GM12891 (cell line): Measurements from ENCODE around the gene SRGAP3.

ENCODE experiments used
- PAX5 ChIP-seq: IDR thresholded peaks from 2 replicates; pipeline ENCODE4 v1.6.1; 2011; ENCODE audit warnings: low read length, moderate library complexity, mild to moderate bottlenecking; ENCODE audit not compliant: insufficient read depth, severe bottlenecking
- POLR2A ChIP-seq: IDR thresholded peaks from 2 replicates; pipeline ENCODE4 v1.6.1; 2011; ENCODE audit warnings: low read depth, low read length, control low read depth
- POLR2AphosphoS5 ChIP-seq: IDR thresholded peaks from 2 replicates; pipeline ENCODE4 v1.6.1; 2011; ENCODE audit warnings: low read depth, low read length, control low read depth
- POU2F2 ChIP-seq: IDR thresholded peaks from 2 replicates; pipeline ENCODE4 v1.6.1; 2011; ENCODE audit warnings: low read depth, mild to moderate bottlenecking, control low read depth, low read length, moderate library complexity
- SPI1 ChIP-seq: IDR thresholded peaks from 2 replicates; pipeline ENCODE4 v1.6.1; 2011; ENCODE audit warnings: low read depth, low read length, control low read depth
- TAF1 ChIP-seq: IDR thresholded peaks from 2 replicates; pipeline ENCODE4 v1.6.1; 2011; ENCODE audit warnings: low read depth, low read length, control low read depth

DNA sequence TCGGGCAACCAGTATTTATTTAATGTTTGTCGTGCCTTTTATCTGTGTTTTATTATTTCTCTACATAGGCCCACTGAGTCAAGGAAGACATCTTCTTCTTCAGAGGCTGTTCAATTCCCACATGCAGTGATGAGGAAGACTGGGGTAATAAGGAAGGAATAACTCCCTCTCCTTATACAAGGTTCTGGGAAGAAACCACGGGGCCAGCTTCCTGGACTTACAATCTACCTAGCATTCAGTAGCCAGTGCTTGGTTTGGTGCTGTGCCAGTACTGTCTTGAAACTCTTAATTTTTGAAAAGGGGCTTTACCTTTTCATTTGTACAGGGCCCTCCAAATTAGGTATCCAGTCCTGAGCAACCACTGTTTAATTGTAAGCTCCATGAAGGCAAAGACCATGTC is 51.2 kb downstream of the SRGAP3 start:
- TF ChIP-seq SPI1 (no peak), POLR2A (no peak), POLR2AphosphoS5 (no peak), TAF1 (no peak), PAX5 (no peak), POU2F2 (no peak)
